ENCODE results near the gene FANCG. TPM values are rescaled to one million over a fixed set of nuclear protein-coding genes. Genes with fewer than 3 reads are reported as not detected.

The FANCG gene
- 10 to 100 TPM; 38.1 to 52.3 (median 45.1) TPM for polyA plus RNA-seq (ENCODE audit: insufficient read length in 4 of 4)

- peak; percentile 83 to 85 (median 84) for DNase-seq (ENCODE audit: low read depth in 4 of 4, low spot score in 3 of 4)
These were observed at the start of gene FANCG for GRCh38 chr9:35079426-35080341. TSS of gene FANCG (minus strand) at chr9:35079942. CDS start at chr9:35079524, 418 bp downstream.

DNA sequence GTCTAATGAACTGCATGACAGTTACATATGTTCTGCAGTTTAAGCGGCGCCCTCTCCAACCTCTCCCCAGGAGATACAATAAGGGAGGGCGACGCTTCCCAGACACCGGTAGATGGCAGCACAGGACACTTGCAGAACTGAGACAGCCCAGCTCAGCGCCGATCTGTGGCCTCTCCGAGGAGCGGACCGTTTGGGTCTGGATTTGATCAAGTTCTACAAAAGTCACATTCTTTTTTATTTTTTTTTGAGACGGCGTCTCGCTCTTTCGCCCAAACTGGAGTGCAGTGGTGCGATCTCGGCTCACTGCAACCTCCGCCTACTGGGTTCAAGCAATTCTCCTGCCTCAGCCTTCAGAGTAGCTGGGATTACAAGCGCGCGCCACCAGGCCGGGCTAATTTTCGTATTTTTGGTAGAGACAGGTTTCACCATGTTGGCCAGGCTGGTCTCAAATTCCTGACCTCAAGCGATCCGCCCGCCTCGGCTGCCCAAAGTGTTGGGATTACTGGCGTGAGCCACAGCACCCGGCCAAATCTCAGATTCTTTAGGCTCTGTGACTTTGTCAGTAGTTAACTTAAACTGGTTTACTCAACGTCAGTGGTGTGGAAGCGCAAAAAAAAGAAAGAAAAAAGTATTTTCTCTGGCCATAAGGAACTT is 37.3 kb upstream of the FANCG start:
- peak; percentile 84 to 92 (median 84) for DNase-seq (ENCODE audit: low read depth in 4 of 4, low spot score in 3 of 4)

DNA sequence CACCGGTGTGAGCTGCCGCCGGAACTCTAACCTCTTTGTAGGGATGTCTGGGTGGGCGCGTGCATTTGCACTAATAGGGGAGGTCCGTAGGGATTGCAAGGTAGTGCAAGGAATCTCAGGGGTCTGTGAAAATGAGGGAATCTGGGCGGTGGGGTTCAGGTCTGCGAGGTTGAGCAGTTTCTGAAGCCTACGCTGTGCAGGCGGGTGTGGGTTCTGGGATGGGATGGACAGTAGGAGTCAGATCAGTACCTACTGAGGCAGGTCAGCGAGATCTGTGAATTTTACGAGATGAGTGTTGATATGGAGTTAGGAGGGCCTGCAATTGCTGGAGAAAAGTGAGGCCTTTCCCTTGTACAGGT is 36.8 kb upstream of the FANCG start:
- no peak for DNase-seq (ENCODE audit: low read depth in 4 of 4, low spot score in 3 of 4)

- DNase-seq (ENCODE audit: low read depth in 4 of 4, low spot score in 3 of 4), result peak; percentile 93 to 96 (median 94)
These were observed 36.2 kb upstream of the FANCG start, which contains the start of gene ATOSB for GRCh38 chr9:35115680-35116538. TSS of gene ATOSB (minus strand) at chr9:35115862. CDS start at chr9:35108274, 7,588 bp downstream.

DNA sequence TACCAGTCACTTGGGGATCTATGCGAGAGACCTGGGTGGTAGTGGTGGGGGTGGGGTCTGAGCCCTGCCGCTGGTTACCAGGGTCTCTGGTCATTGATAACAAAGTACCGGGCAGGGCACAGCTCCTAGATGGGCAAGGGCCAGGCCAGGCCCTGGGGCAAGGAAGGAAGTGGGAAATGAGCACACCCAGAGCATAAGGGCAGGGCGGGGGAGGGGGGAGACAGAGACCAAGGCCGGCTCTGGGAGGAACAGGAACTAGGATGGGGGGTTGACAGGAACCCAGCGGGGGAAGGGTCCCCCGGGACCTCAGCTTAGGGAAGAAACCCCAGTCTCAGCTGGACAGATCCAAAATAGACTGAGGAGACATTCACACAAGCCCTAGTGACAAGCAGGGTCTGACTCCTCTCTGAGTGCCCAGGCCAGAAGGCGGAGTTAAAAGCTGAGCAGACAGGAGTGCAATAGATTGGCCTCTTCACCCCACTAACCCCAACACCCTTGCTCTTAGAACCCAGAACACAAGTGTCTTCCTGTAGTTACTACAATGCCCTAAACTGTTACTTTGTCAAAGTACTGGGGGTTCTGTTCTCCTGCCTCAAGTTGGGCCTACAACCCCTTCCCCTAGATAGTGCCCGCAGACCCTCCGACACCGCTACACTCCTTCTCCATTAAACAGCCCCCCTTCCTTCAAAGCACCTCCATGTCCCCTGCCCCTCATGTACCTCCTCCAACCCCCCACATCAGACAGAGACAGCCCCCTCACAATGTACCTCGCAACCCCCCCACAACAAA is 35.3 kb upstream of the FANCG start:
- no peak for DNase-seq (ENCODE audit: low read depth in 4 of 4, low spot score in 3 of 4)

- DNase-seq (ENCODE audit: low read depth in 4 of 4, low spot score in 3 of 4), result peak in 2 of 4 donors; percentile 53 to 65
These were observed 34.5 kb upstream of the FANCG start for GRCh38 chr9:35114113-35114839.

- DNase-seq (ENCODE audit: low read depth in 4 of 4, low spot score in 3 of 4), result no peak
These were observed 32.7 kb upstream of the FANCG start for GRCh38 chr9:35112257-35113020.

DNA sequence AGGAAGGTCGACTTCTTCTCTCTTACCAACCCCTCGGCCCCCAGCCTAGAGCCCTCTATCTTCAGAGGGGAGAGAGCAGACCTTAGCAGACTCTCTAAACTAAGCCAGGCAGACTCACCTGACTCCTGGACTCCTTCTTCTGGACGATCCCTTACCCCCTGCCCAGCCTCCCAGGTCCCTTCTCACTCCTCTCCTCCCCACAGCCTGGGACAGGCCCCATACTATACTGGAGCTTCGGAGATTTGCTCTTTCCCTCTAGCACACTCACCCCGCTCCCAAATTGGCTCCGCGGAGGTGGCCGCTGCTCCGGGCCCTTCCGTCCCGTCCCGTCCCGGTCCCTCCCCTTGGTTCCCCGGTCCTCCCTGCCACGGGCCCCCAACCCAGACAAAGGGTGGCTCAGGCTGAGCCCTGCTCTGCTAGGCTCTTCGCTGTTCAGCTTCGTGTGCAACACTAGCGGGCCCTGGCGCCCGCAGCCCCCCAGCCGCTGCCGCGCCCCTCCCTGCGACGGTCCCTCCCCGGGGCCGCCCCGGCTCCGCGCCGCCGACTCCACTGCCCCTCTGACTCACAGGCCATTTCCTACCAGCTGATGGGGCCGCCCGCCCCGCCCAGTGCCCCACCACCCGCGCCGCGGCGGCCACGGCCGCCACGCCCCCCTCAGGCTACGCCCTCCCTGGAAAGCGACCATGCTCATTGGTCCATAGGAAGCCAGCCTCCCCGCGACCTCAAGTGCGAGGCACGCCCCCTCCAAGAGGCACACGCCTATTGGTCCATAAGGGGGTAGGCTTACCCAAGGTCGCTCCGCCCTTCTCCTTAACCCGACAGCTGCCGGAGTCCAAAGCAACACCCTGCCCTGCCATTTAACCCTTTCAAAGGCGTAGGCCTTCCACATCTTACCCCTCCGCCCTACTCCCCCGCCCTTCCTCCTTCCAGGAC is 31.5 kb upstream of the FANCG start:
- peak; percentile 90 to 94 (median 93) for DNase-seq (ENCODE audit: low read depth in 4 of 4, low spot score in 3 of 4)

DNA sequence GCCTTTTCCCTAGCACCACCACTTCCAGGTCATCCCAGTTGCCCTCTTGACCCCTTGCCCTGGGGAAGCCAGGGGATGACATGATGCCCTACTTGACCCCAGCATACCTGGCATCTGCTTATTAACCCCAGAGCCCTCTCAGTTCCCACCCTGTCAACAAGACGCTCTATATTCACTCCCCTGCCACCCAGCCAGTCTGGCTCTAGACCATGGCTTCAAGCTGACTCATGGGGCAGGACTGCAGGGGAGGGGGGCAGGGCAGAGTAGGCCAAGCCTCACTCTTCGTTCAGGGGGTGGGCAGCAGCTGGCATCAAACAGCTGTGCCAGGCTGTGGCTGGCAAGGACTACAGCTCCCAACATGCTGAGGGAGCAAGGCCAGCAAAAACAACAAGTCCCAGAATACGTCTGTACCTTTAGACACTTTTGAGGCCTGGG is 30.6 kb upstream of the FANCG start:
- no peak for DNase-seq (ENCODE audit: low read depth in 4 of 4, low spot score in 3 of 4)

GRCh38 chr9:35108946-35109575 is 29.3 kb upstream of the FANCG start:
- no peak for DNase-seq (ENCODE audit: low read depth in 4 of 4, low spot score in 3 of 4)

GRCh38 chr9:35108461-35108860 is 28.7 kb upstream of the FANCG start:
- no peak for DNase-seq (ENCODE audit: low read depth in 4 of 4, low spot score in 3 of 4)

DNA sequence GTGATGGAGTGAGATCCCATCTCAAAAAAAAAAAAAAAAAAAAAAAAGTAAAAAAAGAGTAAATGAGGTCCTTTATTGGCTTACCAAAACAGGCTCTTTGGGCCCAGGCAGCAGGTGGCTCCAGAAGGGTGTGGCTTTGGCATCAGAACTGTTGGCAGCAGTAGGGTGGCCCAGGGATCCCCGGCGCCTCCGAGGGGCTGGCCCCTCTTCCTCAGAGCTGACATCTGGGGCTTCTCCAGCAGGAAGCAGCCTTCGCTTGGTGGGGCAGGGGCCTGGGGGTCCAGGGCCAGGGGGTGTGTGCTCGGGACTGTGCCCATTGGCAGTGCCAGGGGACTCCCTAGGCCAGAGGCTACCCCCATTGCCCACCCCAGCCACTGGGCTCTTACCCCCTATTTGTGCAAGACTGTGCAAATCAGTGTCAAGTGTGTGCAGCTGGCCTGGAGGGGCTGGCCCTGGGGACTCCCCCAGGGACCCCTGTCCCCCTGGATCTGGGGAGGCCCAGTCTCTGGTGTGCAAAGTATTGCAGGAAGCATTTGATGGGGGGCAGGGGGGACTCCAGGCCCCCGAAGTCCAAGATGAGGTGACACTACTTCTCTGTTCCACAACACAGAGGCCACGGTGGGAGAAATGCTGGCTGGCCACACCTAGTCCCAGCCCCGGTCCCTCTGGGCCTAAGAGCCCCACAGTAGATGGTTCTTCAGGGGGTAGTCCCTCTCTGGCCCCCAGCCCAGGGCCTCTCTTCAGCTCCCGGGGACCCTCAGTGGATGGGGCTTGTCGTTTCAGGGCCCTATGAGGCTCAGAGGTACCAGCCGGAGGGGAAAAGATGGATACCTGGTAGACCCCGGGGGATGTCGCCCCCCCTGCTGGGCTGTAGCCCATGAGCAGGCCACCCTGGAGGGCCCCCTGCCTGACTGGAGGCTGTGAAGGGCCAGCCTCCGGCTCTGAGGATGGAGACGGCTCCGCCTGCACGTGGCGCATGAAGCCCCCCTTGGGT is 27.9 kb upstream of the FANCG start:
- no peak for DNase-seq (ENCODE audit: low read depth in 4 of 4, low spot score in 3 of 4)

DNA sequence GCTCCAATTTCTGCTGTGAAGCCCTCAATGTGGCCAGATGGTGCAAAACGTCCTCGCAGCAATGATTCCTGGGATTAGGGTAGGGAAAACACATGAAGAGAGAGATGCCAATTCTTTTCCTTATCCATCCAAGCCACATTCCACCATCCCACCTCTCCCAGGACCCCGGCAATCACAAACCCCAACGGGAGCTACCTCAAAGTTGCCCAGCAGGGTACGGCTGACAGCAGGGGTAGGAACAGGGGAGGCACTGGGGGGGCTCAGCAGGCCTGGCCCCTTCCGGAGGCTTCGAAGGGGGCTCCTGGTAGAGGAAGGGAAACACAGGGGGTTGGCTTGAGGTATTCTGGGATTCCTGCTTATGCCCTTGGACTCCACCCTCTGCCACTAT is 26.6 kb upstream of the FANCG start:
- DNase-seq (ENCODE audit: low read depth in 4 of 4, low spot score in 3 of 4), result no peak

GRCh38 chr9:35105571-35106342 is 26.0 kb upstream of the FANCG start:
- DNase-seq (ENCODE audit: low read depth in 4 of 4, low spot score in 3 of 4), result no peak

DNA sequence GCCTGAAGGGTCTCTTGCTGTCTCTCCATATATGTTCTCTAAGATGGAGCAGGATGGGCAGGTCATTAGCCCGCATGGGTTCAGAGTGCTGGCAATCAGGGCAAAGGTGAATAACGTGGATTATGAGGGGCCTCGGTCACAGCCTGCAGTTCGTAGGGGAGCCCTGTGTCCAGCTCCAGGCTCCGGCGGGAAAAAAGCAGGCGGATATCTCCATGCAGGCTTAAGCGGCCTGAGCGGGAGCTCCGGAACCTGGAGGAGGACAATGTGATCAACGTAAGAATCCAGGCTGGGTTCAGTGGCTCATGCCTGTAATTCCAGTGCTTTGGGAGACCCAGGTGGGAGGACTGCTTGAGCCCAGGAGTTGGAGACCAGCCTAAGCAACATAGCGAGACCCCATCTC is 25.4 kb upstream of the FANCG start:
- DNase-seq (ENCODE audit: low read depth in 4 of 4, low spot score in 3 of 4), result no peak
